HG02610 (cell line): ENCODE results near the gene VANGL2.
A peak's percentile ranks its signal among the peaks of the same experiment; 100 is the strongest.

Experiments used
- ATAC-seq: cut with Tn5 transposase; IDR thresholded peaks from one replicate; pipeline ENCODE4 v1.9.1; 2021; ENCODE audit warnings: mild to moderate bottlenecking, moderate library complexity; ENCODE audit not compliant: unreplicated experiment

VANGL2 gene

DNA sequence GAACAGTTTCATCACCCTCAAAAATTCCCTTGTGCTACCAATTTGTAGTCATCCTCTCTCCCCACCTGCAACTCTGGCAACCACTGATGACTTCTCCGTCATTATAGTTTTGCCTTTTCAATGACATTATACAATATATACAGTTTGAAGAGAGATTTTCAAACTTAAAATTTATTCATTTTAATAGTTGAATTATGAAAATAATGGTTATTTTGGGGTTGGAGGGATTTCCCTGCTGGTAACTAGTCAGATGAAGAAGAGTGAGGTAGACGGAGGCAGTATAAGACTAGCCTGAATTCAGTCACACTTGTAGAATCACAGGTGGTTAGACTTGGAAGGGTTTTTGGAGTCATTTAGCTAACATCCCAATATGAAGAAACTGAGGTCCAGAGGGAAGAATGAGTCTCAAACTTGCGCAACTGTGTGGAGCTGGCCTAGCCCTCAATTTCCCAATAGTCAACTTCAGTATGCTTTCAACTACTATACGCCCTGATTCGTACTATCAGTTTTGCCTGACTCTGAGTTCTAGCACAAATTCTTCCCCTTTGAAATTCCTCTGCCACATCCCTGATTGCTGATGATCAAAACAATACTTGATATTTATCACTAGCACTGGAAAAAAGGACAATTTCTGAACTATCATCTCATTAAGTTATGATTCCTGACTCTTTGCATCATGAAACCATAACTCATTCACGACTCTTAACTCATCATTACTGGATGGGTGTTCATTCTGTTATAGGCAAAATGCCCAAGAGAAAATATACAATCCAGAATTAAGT, 54.2 kb downstream of the VANGL2 start:
- ATAC-seq: peak; percentile 60

DNA sequence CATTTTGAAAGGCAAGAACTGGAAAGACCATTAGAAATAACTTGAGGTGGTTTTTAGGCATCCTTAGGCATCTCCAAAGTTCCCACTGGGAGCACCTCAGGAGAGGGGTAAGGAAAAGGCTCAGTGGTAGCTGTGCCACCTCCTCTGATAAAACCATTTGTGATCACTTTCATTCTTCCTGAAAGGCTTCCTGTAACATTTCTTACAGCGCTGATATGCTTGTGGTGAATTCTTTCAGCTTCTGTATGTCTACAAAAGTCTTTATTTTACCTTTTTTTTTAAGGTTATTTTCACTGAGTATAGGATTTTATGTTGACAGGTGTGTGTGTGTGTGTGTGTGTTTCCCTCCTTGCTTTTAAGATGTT, 54.8 kb downstream of the VANGL2 start:
- ATAC-seq: no peak

GRCh38 chr1:160459056-160459455, 58.7 kb downstream of the VANGL2 start:
- no peak for ATAC-seq

DNA sequence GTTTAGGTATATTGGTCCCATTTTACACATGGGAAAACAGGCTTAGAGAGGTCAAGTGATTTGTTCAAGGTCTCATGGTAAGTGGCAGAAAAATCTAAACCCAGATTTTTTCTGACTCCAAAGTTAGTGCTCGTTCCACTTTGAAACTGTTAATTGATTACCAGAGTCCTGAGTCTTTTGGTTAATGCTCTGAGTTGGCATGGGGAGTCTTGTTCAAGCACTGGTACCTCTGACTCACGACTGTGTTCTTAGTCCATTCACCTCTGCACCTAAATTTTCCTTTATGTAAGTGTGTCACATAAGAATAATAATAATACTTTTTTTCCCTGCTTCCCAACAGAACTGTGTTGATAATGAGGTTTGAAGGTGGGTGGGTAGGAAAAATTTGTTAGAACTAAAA, 59.3 kb downstream of the VANGL2 start:
- ATAC-seq: no peak

- peak; percentile 53 for ATAC-seq
Observed at GRCh38 chr1:160460214-160460642, 59.9 kb downstream of the VANGL2 start.

GRCh38 chr1:160460683-160461287, 60.4 kb downstream of the VANGL2 start:
- ATAC-seq: no peak

DNA sequence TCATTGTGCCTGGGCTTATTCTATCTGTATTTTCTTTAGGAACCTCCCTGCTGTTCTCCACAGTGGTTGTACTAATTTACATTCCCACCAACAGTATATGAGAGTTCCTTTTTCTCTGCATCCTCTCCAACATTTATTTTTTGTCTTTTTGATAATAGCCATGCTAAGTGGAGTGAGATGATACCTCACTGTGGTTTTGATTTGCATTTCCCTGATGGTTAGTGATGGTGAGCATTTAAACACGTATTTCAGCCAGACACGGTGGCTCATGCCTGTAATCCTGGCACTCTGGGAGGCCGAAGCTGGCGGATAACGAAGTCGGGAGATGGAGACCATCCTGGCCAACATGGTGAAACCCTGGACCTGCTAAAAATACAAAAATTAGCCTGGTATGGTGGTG, 64.8 kb downstream of the VANGL2 start:
- ATAC-seq: no peak

DNA sequence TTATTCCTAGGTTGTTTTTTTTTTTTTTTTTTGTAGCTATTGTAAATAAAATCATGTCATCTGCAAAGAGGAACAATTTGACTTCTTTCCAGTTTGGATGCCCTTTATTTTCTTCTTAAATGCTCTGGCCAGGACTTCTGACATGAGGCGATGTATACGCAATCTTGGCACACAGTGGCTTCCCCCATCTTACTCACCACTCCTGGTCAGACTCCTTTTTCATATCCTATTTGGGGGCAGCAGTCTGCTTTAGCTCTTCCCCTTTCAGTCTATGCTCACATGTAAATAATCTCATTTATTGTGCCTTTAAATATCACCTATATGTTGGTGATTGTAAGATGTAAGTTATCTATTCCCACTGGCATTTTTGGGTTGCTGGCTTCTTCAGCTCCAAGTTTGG, 66.6 kb downstream of the VANGL2 start:
- no peak for ATAC-seq

- ATAC-seq: no peak
Observed at GRCh38 chr1:160467576-160467975, 67.2 kb downstream of the VANGL2 start.

DNA sequence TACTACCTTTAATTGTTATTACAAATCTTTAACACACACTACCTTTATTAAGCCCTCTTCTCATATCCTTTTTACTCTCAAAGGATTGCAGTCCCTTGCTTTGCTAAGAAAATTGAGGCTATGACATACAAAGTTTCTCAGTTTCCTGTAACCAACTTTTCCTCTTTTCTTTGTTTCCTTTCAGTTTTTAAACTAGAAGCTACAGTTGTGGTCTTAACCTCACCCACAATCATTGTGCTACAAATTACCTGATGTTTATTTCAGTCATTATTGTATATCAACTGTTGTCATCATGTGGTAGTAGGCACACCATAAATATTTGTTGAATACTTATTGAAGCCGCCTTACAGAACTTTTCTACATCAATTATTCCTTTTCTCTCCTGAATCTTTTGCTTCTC, 70.9 kb downstream of the VANGL2 start:
- ATAC-seq: no peak

- ATAC-seq: no peak
Observed at GRCh38 chr1:160472112-160472511, 71.7 kb downstream of the VANGL2 start.

- ATAC-seq: peak; percentile 87
Observed at GRCh38 chr1:160474392-160475242, 74.3 kb downstream of the VANGL2 start.
